Muscle layer of colon (tissue), 2 donors: ENCODE data around the gene CEACAM18.
"Not testable (repeated sequence)": the region's sequence is repeated elsewhere in the genome, so short reads cannot be mapped to it uniquely, and the experiment has no call there.

Experiments
- H3K27ac ChIP-seq: one replicate; pipeline ENCODE4 v1.7.0; 2013; ENCODE audit warnings: low read depth, mild to moderate bottlenecking, low read length, moderate library complexity
- H3K27me3 ChIP-seq, 2 donors: one replicate each; pipeline ENCODE4 v1.7.0; 2013; ENCODE audit warnings: low read length in 2 of 2, mild to moderate bottlenecking in 2 of 2; ENCODE audit not compliant: insufficient read depth in 2 of 2, control insufficient read depth in 1 of 2
- H3K36me3 ChIP-seq: one replicate; pipeline ENCODE4 v1.7.0; 2013; ENCODE audit warnings: mild to moderate bottlenecking, low read length; ENCODE audit not compliant: insufficient read depth
- H3K4me1 ChIP-seq: one replicate; pipeline ENCODE4 v1.7.0; 2013; ENCODE audit warnings: mild to moderate bottlenecking, low read length; ENCODE audit not compliant: insufficient read depth
- H3K4me3 ChIP-seq, 2 donors: one replicate each; pipeline ENCODE4 v1.7.0; 2013; ENCODE audit warnings: low read length in 2 of 2, low read depth in 1 of 2, mild to moderate bottlenecking in 1 of 2, moderate library complexity in 1 of 2
- H3K9ac ChIP-seq: one replicate; pipeline ENCODE4 v1.7.0; 2013; ENCODE audit warnings: low read length
- H3K9me3 ChIP-seq: one replicate; pipeline ENCODE4 v1.7.0; 2013; ENCODE audit warnings: mild to moderate bottlenecking, low read length
- donor health status: abdominal sarcoma.
- donor health status: Adenocarcinoma of cecum.

Gene CEACAM18

GRCh38 chr19:51477344-51477743 is 995 bp upstream of the CEACAM18 start:
- Histone ChIP-seq H3K36me3 (no peaks in the 10 kb centered on the region), H3K9me3 (no peaks in the 10 kb centered on the region), H3K27me3 (peaks cover 6 to 19% of the 10 kb centered on the region in 2 donors), H3K4me3 (no peak overlapping the region), H3K9ac (no peak overlapping the region), H3K27ac (no peak overlapping the region), H3K4me1 (no peaks in the 10 kb centered on the region)

DNA sequence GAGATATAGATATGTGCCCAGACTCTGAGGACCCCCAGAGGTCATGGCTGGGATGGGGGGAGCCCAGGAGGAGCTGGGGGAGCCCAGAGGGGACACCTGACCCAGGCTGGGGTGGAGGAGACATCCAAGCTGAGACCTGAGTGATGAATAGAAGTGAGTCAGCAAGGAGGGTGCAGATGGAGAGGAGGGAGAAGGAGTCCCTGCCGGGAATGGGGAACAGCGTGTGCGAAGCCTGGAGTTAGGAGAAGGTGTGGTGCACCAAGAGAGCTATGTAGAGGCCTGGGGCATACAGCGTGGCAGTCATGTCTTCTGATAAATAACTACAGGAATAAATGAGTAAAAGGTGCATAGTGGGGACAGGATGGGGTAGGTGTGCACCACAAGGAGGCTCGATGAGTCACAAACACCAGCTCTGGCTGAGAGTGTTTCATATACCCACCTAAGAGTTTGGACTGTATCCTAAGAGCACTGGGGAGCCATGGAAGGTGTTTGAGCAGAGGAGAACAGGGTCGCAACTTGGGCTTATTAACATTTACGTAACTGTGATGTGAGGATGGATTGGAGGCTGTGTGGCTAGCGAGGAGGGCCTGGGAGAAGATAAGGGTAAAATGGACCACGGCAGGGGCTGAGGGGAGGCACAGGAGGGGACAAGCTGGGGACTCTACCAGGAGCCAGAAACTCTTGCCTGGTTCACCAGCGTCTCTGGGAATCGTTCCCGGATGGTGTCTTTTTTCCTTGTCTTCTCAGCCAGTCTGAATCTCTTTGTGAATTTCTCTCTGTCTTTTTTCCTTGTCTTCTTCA is 1.4 kb downstream of the CEACAM18 start:
- Histone ChIP-seq H3K27ac (no peak overlapping the region), H3K4me3 (no peak overlapping the region), H3K27me3 (peaks cover 6 to 13% of the 10 kb centered on the region in 2 donors), H3K36me3 (no peaks in the 10 kb centered on the region), H3K9ac (no peak overlapping the region), H3K4me1 (no peaks in the 10 kb centered on the region), H3K9me3 (no peaks in the 10 kb centered on the region)

GRCh38 chr19:51480590-51480989 is 2.3 kb downstream of the CEACAM18 start:
- no peaks in the 10 kb centered on the region for H3K9me3 ChIP-seq
- no peaks in the 10 kb centered on the region for H3K36me3 ChIP-seq
- peaks cover 6 to 13% of the 10 kb centered on the region in 2 donors for H3K27me3 ChIP-seq
- no peak overlapping the region for H3K27ac ChIP-seq
- no peak overlapping the region for H3K4me3 ChIP-seq
- H3K4me1 ChIP-seq: no peaks in the 10 kb centered on the region
- no peak overlapping the region for H3K9ac ChIP-seq

DNA sequence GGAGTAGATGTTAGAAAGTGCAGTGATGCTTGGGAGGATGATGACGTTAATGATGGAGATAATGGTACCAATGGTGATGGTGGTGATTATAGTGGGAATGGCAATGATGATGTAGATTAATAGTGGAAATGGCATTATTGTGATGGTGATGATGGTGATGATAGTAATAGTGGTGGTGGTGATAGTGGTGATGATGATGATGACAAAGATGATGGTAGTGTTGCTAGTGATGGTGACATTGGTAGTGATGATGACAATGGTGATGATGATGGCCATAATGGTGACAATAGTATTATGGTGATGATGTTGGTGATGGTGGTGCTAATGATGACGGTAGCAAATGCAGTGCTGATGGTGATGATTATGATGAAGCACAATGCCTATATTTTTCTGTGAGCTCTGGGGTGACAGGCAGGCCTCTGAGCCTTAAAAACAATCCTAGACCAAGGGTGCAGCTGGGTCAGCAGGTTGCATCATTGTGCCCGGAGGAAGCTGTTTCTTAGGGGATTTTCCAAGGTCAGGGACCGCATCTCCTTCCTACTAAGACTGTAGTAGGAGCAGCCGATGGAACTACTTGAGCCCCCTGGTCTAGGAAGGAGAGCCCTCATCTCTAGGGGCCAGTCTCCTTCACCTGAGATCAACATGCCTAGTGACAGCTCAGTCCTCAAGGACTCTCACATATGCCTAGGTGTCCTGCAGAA is 7.8 kb downstream of the CEACAM18 start:
- H3K27me3 ChIP-seq: no peaks in the 10 kb centered on the region

GRCh38 chr19:51488491-51488890 is 10.2 kb downstream of the CEACAM18 start:
- Histone ChIP-seq H3K36me3 (no peaks in the 10 kb centered on the region), H3K9ac (no peak overlapping the region), H3K4me3 (no peak overlapping the region), H3K9me3 (no peaks in the 10 kb centered on the region), H3K27ac (no peak overlapping the region), H3K4me1 (no peaks in the 10 kb centered on the region), H3K27me3 (no peaks in the 10 kb centered on the region)

More for the DNA sequence above, 7.8 kb downstream of the CEACAM18 start:
- no peaks in the 10 kb centered on the region for H3K36me3 ChIP-seq
- no peaks in the 10 kb centered on the region for H3K9me3 ChIP-seq
- no peak overlapping the region for H3K27ac ChIP-seq
- no peak overlapping the region for H3K9ac ChIP-seq
- H3K4me3 ChIP-seq: no peak overlapping the region
- H3K4me1 ChIP-seq: no peaks in the 10 kb centered on the region

GRCh38 chr19:51489113-51489512 is 10.8 kb downstream of the CEACAM18 start:
- Histone ChIP-seq H3K4me1 (no peaks in the 10 kb centered on the region), H3K27me3 (no peaks in the 10 kb centered on the region), H3K36me3 (no peaks in the 10 kb centered on the region), H3K9ac (no peak overlapping the region), H3K4me3 (no peak overlapping the region), H3K9me3 (no peaks in the 10 kb centered on the region), H3K27ac (no peak overlapping the region)

- Histone ChIP-seq H3K36me3 (no peaks in the 10 kb centered on the region), H3K27me3 (no peaks in the 10 kb centered on the region), H3K4me1 (no peaks in the 10 kb centered on the region), H3K9me3 (no peaks in the 10 kb centered on the region), H3K27ac (no peak overlapping the region), H3K9ac (no peak overlapping the region), H3K4me3 (no peak overlapping the region)
These were observed 12.3 kb downstream of the CEACAM18 start for GRCh38 chr19:51490676-51491075.

- H3K27me3 ChIP-seq: no peaks in the 10 kb centered on the region
- no peak overlapping the region for H3K27ac ChIP-seq
- H3K9me3 ChIP-seq: no peaks in the 10 kb centered on the region
- H3K4me3 ChIP-seq: no peak overlapping the region
- no peak overlapping the region for H3K9ac ChIP-seq
- H3K4me1 ChIP-seq: no peaks in the 10 kb centered on the region
- H3K36me3 ChIP-seq: no peaks in the 10 kb centered on the region
These were observed 13.2 kb downstream of the CEACAM18 start for GRCh38 chr19:51491586-51491985.

DNA sequence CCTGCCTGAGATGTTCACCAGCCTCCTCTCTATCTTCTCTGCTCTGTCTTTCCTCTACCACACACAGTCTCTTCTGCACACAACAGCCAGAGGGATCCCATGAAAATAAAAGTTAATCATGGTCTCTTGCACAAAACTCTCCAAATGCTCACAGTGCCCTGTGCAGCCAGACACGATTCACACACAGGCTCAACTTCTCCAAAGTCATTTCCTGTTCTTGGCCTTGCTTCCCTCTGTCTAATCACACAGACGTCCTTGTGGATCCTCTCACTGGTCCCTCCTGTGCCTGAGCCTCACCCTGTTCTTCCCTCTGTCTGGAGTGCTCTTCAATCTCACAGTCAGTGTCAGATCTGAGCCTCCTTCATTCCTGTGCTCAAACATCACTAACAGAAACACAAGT is 15.4 kb downstream of the CEACAM18 start:
- no peaks in the 10 kb centered on the region for H3K36me3 ChIP-seq
- no peaks in the 10 kb centered on the region for H3K9me3 ChIP-seq
- no peak overlapping the region for H3K4me3 ChIP-seq
- H3K4me1 ChIP-seq: no peaks in the 10 kb centered on the region
- no peak overlapping the region for H3K9ac ChIP-seq
- no peaks in the 10 kb centered on the region for H3K27me3 ChIP-seq
- H3K27ac ChIP-seq: no peak overlapping the region

- Histone ChIP-seq H3K9ac (no peak overlapping the region), H3K9me3 (no peaks in the 10 kb centered on the region), H3K27me3 (no peaks in the 10 kb centered on the region), H3K4me3 (no peak overlapping the region), H3K27ac (no peak overlapping the region), H3K4me1 (no peaks in the 10 kb centered on the region), H3K36me3 (no peaks in the 10 kb centered on the region)
These were observed 19.3 kb downstream of the CEACAM18 start for GRCh38 chr19:51497666-51498065.

GRCh38 chr19:51500931-51501330 is 22.6 kb downstream of the CEACAM18 start:
- H3K4me1 ChIP-seq, H3K9me3 ChIP-seq, H3K27me3 ChIP-seq, H3K4me3 ChIP-seq, H3K9ac ChIP-seq, H3K27ac ChIP-seq, H3K36me3 ChIP-seq: not testable (repeated sequence)
